ENCODE data around the gene MUC12.

- TF ChIP-seq POLR2A (IDR thresholded peaks at IDR 0.05; ENCODE audit: insufficient read depth in 1 of 2, low read depth in 2 of 2, low read length in 2 of 2) (no peak), ZNF44 (CRISPR knock-in tag; IDR thresholded peaks at IDR 0.05) (no peak), CTCF (CRISPR knock-in tag; IDR thresholded peaks at IDR 0.05) (no peak), TBP (CRISPR knock-in tag; IDR thresholded peaks at IDR 0.05) (no peak), GABPA (IDR thresholded peaks at IDR 0.05; ENCODE audit: low read depth, low read length) (no peak), GABPA (CRISPR knock-in tag; IDR thresholded peaks at IDR 0.05; ENCODE audit: low read depth) (no peak), ZNF441 (CRISPR knock-in tag; IDR thresholded peaks at IDR 0.05; ENCODE audit: borderline replicate concordance) (no peak), MAFF (IDR thresholded peaks at IDR 0.05; ENCODE audit: low read depth, low read length) (no peak), ZNF138 (CRISPR knock-in tag; IDR thresholded peaks at IDR 0.05; ENCODE audit: low read depth) (no peak), HMG20B (CRISPR knock-in tag; conservative IDR thresholded peaks at IDR 0.05) (no peak), ZNF878 (CRISPR knock-in tag; IDR thresholded peaks at IDR 0.05) (no peak), ZNF75D (CRISPR knock-in tag; IDR thresholded peaks at IDR 0.05; ENCODE audit: borderline replicate concordance) (no peak), GMEB1 (CRISPR knock-in tag; IDR thresholded peaks at IDR 0.05; ENCODE audit: borderline replicate concordance) (no peak)
Observed at GRCh38 chr7:100975371-100975821, 6.0 kb downstream of the MUC12 start.

Data from HepG2 (cell line).